ENCODE measurements around the gene GRAMD1C.

Gene GRAMD1C

GRCh38 chr3:113894927-113895326 lies 56.3 kb downstream of the GRAMD1C start:
- Histone ChIP-seq H3K9ac (ENCODE audit: low read depth in 1 of 2, low read length in 2 of 2) (no peak overlapping the region), H3K36me3 (ENCODE audit: control insufficient read depth in 1 of 2, insufficient read depth in 2 of 2, low read length in 2 of 2) (no peaks in the 10 kb centered on the region), H3K27ac (ENCODE audit: low read depth, low read length) (no peak overlapping the region), H3K4me1 (ENCODE audit: control insufficient read depth in 1 of 2, insufficient read depth in 2 of 2, low read length in 2 of 2) (peaks cover 4 to 7% of the 10 kb centered on the region in 2 donors), H3K4me3 (ENCODE audit: low read depth in 1 of 2, low read length in 2 of 2) (no peak overlapping the region), H3K27me3 (ENCODE audit: control insufficient read depth in 1 of 2, insufficient read depth in 2 of 2, low read length in 2 of 2) (no peaks in the 10 kb centered on the region), H3K9me3 (ENCODE audit: control insufficient read depth in 1 of 2, low read length in 2 of 2) (no peaks in the 10 kb centered on the region)

GRCh38 chr3:113895964-113896363 lies 57.4 kb downstream of the GRAMD1C start:
- no peak overlapping the region for H3K9ac ChIP-seq (ENCODE audit: low read depth in 1 of 2, low read length in 2 of 2)
- no peak overlapping the region for H3K27ac ChIP-seq (ENCODE audit: low read depth, low read length)
- H3K36me3 ChIP-seq (ENCODE audit: control insufficient read depth in 1 of 2, insufficient read depth in 2 of 2, low read length in 2 of 2), result no peaks in the 10 kb centered on the region
- H3K9me3 ChIP-seq (ENCODE audit: control insufficient read depth in 1 of 2, low read length in 2 of 2), result no peaks in the 10 kb centered on the region
- H3K4me3 ChIP-seq (ENCODE audit: low read depth in 1 of 2, low read length in 2 of 2), result no peak overlapping the region
- peaks cover 0 to 7% of the 10 kb centered on the region in 2 donors for H3K4me1 ChIP-seq (ENCODE audit: control insufficient read depth in 1 of 2, insufficient read depth in 2 of 2, low read length in 2 of 2)
- no peaks in the 10 kb centered on the region for H3K27me3 ChIP-seq (ENCODE audit: control insufficient read depth in 1 of 2, insufficient read depth in 2 of 2, low read length in 2 of 2)

DNA sequence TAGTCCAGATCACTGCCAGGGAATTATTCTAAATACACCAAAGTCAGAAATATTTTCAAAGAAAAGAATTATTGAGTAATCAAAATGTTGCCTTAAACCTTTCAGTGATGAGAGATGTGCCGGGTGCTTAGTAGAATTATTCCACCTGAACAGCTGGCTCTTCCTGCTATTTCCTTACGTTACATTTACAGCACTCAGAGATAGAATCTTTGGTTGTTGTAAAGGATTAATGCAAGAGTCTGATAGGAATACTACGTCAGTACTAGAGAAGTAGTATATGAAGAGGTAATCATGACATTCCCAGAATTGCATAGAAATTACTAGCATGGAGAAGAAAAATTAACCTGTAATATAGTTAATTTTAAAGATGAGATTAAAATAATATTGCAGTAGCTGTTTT lies 58.3 kb downstream of the GRAMD1C start:
- Histone ChIP-seq H3K9me3 (ENCODE audit: control insufficient read depth in 1 of 2, low read length in 2 of 2) (no peaks in the 10 kb centered on the region), H3K9ac (ENCODE audit: low read depth in 1 of 2, low read length in 2 of 2) (no peak overlapping the region), H3K27ac (ENCODE audit: low read depth, low read length) (no peak overlapping the region), H3K36me3 (ENCODE audit: control insufficient read depth in 1 of 2, insufficient read depth in 2 of 2, low read length in 2 of 2) (no peaks in the 10 kb centered on the region), H3K4me3 (ENCODE audit: low read depth in 1 of 2, low read length in 2 of 2) (peak overlapping the region; percentile 57 to 74), H3K27me3 (ENCODE audit: control insufficient read depth in 1 of 2, insufficient read depth in 2 of 2, low read length in 2 of 2) (no peaks in the 10 kb centered on the region), H3K4me1 (ENCODE audit: control insufficient read depth in 1 of 2, insufficient read depth in 2 of 2, low read length in 2 of 2) (peaks cover 0 to 7% of the 10 kb centered on the region in 2 donors)

- Histone ChIP-seq H3K4me1 (ENCODE audit: control insufficient read depth in 1 of 2, insufficient read depth in 2 of 2, low read length in 2 of 2) (peaks cover 0 to 7% of the 10 kb centered on the region in 2 donors), H3K36me3 (ENCODE audit: control insufficient read depth in 1 of 2, insufficient read depth in 2 of 2, low read length in 2 of 2) (no peaks in the 10 kb centered on the region), H3K27ac (ENCODE audit: low read depth, low read length) (no peak overlapping the region), H3K9me3 (ENCODE audit: control insufficient read depth in 1 of 2, low read length in 2 of 2) (no peaks in the 10 kb centered on the region), H3K4me3 (ENCODE audit: low read depth in 1 of 2, low read length in 2 of 2) (peak overlapping the region; percentile 57 to 74), H3K27me3 (ENCODE audit: control insufficient read depth in 1 of 2, insufficient read depth in 2 of 2, low read length in 2 of 2) (no peaks in the 10 kb centered on the region), H3K9ac (ENCODE audit: low read depth in 1 of 2, low read length in 2 of 2) (peak overlapping the region; percentile 18 to 62)
Measured at GRCh38 chr3:113897373-113897777, 58.8 kb downstream of the GRAMD1C start.

- H3K4me1 ChIP-seq (ENCODE audit: control insufficient read depth in 1 of 2, insufficient read depth in 2 of 2, low read length in 2 of 2), result peaks cover 0 to 7% of the 10 kb centered on the region in 2 donors
- H3K27me3 ChIP-seq (ENCODE audit: control insufficient read depth in 1 of 2, insufficient read depth in 2 of 2, low read length in 2 of 2), result no peaks in the 10 kb centered on the region
- H3K4me3 ChIP-seq (ENCODE audit: low read depth in 1 of 2, low read length in 2 of 2), result peak overlapping the region; percentile 27 to 57
- no peak overlapping the region for H3K27ac ChIP-seq (ENCODE audit: low read depth, low read length)
- no peak overlapping the region for H3K9ac ChIP-seq (ENCODE audit: low read depth in 1 of 2, low read length in 2 of 2)
- H3K36me3 ChIP-seq (ENCODE audit: control insufficient read depth in 1 of 2, insufficient read depth in 2 of 2, low read length in 2 of 2), result no peaks in the 10 kb centered on the region
- H3K9me3 ChIP-seq (ENCODE audit: control insufficient read depth in 1 of 2, low read length in 2 of 2), result no peaks in the 10 kb centered on the region
Measured at GRCh38 chr3:113898892-113899291, 60.3 kb downstream of the GRAMD1C start.

DNA sequence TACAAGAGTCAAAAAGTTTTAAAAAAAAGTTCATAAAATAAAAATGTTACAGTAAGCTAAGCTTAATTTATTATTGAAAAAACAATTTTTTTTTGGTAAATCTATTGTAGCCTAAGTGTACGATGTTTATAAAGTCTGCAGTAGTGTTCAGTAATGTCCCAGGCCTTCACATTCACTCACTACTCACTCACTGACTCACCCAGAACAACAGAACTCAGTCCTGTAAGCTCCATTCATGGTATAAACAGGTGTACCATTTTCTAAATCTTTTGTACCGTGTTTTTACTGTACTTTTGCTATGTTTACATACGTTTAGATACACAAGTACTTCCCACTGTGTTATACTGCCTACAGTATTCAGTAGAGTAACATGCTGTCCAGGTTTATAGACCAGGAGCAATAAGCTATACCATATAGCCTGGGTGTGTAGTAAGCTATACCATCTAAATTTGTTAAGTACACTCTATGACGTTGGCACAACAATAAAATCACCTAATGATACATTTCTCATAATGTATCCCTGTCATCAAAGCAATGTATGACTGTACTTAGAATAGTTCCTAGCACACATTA lies 68.1 kb downstream of the GRAMD1C start:
- Histone ChIP-seq H3K27me3 (ENCODE audit: control insufficient read depth in 1 of 2, insufficient read depth in 2 of 2, low read length in 2 of 2) (no peaks in the 10 kb centered on the region), H3K4me3 (ENCODE audit: low read depth in 1 of 2, low read length in 2 of 2) (no peak overlapping the region), H3K4me1 (ENCODE audit: control insufficient read depth in 1 of 2, insufficient read depth in 2 of 2, low read length in 2 of 2) (no peaks in the 10 kb centered on the region), H3K9ac (ENCODE audit: low read depth in 1 of 2, low read length in 2 of 2) (no peak overlapping the region), H3K9me3 (ENCODE audit: control insufficient read depth in 1 of 2, low read length in 2 of 2) (no peaks in the 10 kb centered on the region), H3K27ac (ENCODE audit: low read depth, low read length) (no peak overlapping the region), H3K36me3 (ENCODE audit: control insufficient read depth in 1 of 2, insufficient read depth in 2 of 2, low read length in 2 of 2) (peaks cover 0 to 4% of the 10 kb centered on the region in 2 donors)

- H3K4me3 ChIP-seq (ENCODE audit: low read depth in 1 of 2, low read length in 2 of 2), result no peak overlapping the region
- H3K27ac ChIP-seq (ENCODE audit: low read depth, low read length), result no peak overlapping the region
- peaks cover 0 to 4% of the 10 kb centered on the region in 2 donors for H3K36me3 ChIP-seq (ENCODE audit: control insufficient read depth in 1 of 2, insufficient read depth in 2 of 2, low read length in 2 of 2)
- H3K9ac ChIP-seq (ENCODE audit: low read depth in 1 of 2, low read length in 2 of 2), result no peak overlapping the region
- H3K27me3 ChIP-seq (ENCODE audit: control insufficient read depth in 1 of 2, insufficient read depth in 2 of 2, low read length in 2 of 2), result no peaks in the 10 kb centered on the region
- H3K4me1 ChIP-seq (ENCODE audit: control insufficient read depth in 1 of 2, insufficient read depth in 2 of 2, low read length in 2 of 2), result no peaks in the 10 kb centered on the region
- no peaks in the 10 kb centered on the region for H3K9me3 ChIP-seq (ENCODE audit: control insufficient read depth in 1 of 2, low read length in 2 of 2)
Measured at GRCh38 chr3:113908133-113908532, 69.5 kb downstream of the GRAMD1C start.

DNA sequence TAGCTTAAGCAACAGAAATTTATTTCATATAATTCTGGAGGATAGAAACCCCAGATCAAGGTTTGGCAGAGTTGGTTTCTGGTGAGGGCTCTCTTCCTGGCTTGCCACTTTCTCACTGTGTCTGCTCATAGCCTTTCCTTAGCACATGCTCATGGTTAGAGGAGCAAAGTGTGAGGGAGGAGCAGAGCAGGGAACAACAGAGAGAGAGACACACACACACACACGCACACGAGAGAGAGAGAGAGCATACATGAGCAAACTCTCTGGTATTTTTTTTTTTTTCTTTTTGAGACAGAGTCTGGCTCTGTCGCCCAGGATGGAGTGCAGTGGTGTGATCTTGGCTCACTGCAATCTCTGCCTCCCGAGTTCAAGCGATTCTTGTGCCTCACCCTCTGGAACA lies 72.4 kb downstream of the GRAMD1C start:
- Histone ChIP-seq H3K4me3 (ENCODE audit: low read depth in 1 of 2, low read length in 2 of 2) (no peak overlapping the region), H3K9me3 (ENCODE audit: control insufficient read depth in 1 of 2, low read length in 2 of 2) (no peaks in the 10 kb centered on the region), H3K4me1 (ENCODE audit: control insufficient read depth in 1 of 2, insufficient read depth in 2 of 2, low read length in 2 of 2) (no peaks in the 10 kb centered on the region), H3K9ac (ENCODE audit: low read depth in 1 of 2, low read length in 2 of 2) (no peak overlapping the region), H3K27me3 (ENCODE audit: control insufficient read depth in 1 of 2, insufficient read depth in 2 of 2, low read length in 2 of 2) (no peaks in the 10 kb centered on the region), H3K36me3 (ENCODE audit: control insufficient read depth in 1 of 2, insufficient read depth in 2 of 2, low read length in 2 of 2) (peaks cover 0 to 4% of the 10 kb centered on the region in 2 donors), H3K27ac (ENCODE audit: low read depth, low read length) (no peak overlapping the region)

- Histone ChIP-seq H3K4me1 (ENCODE audit: control insufficient read depth in 1 of 2, insufficient read depth in 2 of 2, low read length in 2 of 2) (no peaks in the 10 kb centered on the region), H3K27me3 (ENCODE audit: control insufficient read depth in 1 of 2, insufficient read depth in 2 of 2, low read length in 2 of 2) (no peaks in the 10 kb centered on the region), H3K9me3 (ENCODE audit: control insufficient read depth in 1 of 2, low read length in 2 of 2) (no peaks in the 10 kb centered on the region), H3K4me3 (ENCODE audit: low read depth in 1 of 2, low read length in 2 of 2) (peak overlapping the region; percentile 16 to 18), H3K9ac (ENCODE audit: low read depth in 1 of 2, low read length in 2 of 2) (no peak overlapping the region), H3K27ac (ENCODE audit: low read depth, low read length) (no peak overlapping the region), H3K36me3 (ENCODE audit: control insufficient read depth in 1 of 2, insufficient read depth in 2 of 2, low read length in 2 of 2) (peaks cover 0 to 4% of the 10 kb centered on the region in 2 donors)
Measured at GRCh38 chr3:113912552-113913236, 74.1 kb downstream of the GRAMD1C start.

GRCh38 chr3:113914646-113915045 lies 76.1 kb downstream of the GRAMD1C start:
- no peak overlapping the region for H3K9ac ChIP-seq (ENCODE audit: low read depth in 1 of 2, low read length in 2 of 2)
- H3K27me3 ChIP-seq (ENCODE audit: control insufficient read depth in 1 of 2, insufficient read depth in 2 of 2, low read length in 2 of 2), result no peaks in the 10 kb centered on the region
- H3K4me3 ChIP-seq (ENCODE audit: low read depth in 1 of 2, low read length in 2 of 2), result no peak overlapping the region
- no peaks in the 10 kb centered on the region for H3K4me1 ChIP-seq (ENCODE audit: control insufficient read depth in 1 of 2, insufficient read depth in 2 of 2, low read length in 2 of 2)
- H3K36me3 ChIP-seq (ENCODE audit: control insufficient read depth in 1 of 2, insufficient read depth in 2 of 2, low read length in 2 of 2), result peaks cover 0 to 4% of the 10 kb centered on the region in 2 donors
- no peak overlapping the region for H3K27ac ChIP-seq (ENCODE audit: low read depth, low read length)
- H3K9me3 ChIP-seq (ENCODE audit: control insufficient read depth in 1 of 2, low read length in 2 of 2), result no peaks in the 10 kb centered on the region
